ENCODE data around the gene CCT2.

CCT2 gene

DNA sequence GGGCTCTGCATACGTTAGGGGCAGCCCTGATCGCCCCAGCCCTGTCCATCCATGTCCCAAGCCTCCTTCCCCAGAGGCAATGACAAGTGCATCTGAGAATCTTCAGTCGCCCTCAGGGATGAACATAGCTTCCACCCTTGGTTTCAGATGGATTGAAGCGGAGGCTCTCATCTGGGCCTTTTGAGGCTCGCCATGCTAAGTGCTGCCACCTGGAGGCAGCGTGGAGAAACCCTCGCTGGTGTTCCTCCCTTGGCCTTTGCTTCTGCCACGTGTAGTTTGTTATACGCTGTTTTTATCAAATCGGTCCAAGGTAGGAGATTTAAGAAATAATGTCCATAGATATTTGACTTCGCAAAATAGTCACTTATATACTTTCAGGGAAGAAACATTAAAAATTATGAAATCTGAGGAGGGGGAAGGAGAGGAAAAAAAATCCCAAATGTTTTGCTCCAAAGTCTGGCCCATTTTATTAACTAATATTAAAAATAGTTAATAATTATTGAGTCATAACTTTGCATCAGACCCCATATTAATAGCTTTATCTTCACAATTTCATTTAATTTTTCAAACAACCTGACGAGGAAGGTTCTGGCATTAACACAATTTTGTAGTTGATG, 54.2 kb downstream of the CCT2 start:
- in situ Hi-C loops (cut with MboI; ENCODE audit: low sequenced_read_pairs), result no loop called here

GRCh38 chr12:69641546-69641945, 56.3 kb downstream of the CCT2 start:
- in situ Hi-C loops (cut with MboI; ENCODE audit: low sequenced_read_pairs), result no loop called here

DNA sequence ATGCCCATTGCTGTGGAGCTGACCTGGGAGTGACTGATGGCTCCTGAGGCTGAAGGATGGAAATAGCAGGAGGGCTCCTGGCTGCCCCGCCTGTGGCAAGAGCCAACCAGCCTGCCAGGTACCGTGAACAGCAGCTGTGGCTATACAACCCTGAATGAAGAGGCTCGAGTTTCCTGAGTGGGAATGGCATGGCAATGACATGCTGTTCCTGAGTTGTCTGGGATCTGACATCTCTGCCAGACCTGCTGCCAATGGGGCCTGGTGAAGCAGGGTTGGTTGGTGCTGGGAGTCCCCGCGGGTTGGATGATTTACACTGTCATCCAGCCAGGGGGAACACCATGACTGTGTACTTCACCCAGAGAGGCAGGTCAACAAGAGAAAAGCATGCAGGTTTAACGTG, 57.3 kb downstream of the CCT2 start:
- in situ Hi-C loops (cut with MboI; ENCODE audit: low sequenced_read_pairs), result no loop called here

DNA sequence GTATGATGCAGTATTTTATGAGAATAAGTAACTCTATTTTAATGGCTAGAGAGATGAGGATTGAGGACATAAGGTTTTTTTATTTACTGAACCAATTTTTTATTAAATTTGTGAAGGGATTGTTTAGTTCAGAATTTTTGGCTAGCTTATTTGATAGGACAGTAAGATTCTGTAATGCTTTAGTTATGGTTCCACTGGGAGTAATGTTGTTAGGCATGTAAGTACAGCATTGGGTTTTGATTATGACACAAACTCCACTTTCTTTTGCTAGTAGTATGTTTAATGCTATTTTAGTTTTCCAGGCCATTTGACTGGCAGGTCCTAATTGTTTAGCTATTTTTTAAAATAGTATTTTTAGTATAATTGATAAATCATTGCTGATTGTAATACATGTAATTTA, 59.3 kb downstream of the CCT2 start:
- in situ Hi-C loops (cut with MboI; ENCODE audit: low sequenced_read_pairs), result no loop called here

DNA sequence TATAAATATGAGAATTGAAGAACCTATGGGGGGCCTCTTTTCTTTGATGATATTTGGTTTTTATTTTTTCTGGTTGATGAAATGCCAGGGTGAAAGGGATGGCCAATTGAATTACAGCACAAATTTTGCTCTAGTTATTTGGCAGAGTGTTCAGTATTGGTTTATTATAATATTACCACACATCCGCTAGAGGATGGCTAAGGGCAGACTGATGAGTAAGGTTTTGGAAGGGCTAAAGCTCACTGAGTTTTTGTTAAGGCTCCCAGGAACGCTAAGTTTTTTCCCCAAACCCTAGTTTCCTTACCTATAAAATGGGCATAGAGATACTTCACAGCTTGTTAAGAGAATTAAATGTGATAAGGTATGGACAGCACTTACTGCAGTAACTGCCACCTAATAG, 59.8 kb downstream of the CCT2 start:
- in situ Hi-C loops (cut with MboI; ENCODE audit: low sequenced_read_pairs), result no loop called here

- in situ Hi-C loops (cut with MboI; ENCODE audit: low sequenced_read_pairs), result no loop called here
Observed at GRCh38 chr12:69647178-69647577, 61.9 kb downstream of the CCT2 start.

DNA sequence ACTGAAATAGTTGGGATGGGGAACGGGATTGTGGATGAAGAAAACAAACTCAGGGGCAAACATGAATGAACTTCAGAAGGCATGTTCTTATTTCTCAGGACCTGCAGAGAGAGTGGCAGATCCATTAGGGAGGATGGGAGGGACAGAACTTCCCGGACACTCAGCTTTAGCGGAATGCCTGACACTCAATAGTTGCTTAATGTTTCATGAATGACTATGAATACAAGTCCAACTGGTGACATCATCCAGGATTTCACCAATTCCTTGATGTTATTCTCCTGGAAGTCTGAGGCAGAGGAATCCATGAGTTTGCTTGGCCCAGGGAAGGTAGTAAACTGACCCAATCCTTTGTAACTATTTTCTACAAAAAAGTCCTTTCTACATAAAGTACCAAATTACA, 63.2 kb downstream of the CCT2 start:
- in situ Hi-C loops (cut with MboI; ENCODE audit: low sequenced_read_pairs), result no loop called here

DNA sequence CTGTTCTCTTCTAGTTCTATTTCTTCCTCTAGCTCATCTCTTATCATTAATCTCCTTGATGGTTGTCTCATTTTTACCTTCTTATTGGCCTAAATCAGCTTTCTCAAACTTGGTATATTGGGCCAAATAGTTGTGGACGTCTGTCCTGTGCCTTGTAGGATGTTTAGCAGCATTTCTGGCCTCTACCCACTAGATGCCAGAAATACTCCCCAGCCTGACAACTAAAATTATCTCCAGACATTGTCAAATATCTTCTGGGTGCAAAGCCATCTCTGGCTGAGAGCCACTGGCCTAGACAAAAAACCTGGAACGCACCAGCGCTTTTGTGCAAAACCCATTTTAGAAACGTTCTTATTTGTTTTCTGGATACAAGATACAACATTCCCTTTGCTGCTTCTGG, 64.3 kb downstream of the CCT2 start:
- in situ Hi-C loops (cut with MboI; ENCODE audit: low sequenced_read_pairs), result no loop called here
